Measurements from ENCODE around the gene OR8U1.

The OR8U1 gene

DNA sequence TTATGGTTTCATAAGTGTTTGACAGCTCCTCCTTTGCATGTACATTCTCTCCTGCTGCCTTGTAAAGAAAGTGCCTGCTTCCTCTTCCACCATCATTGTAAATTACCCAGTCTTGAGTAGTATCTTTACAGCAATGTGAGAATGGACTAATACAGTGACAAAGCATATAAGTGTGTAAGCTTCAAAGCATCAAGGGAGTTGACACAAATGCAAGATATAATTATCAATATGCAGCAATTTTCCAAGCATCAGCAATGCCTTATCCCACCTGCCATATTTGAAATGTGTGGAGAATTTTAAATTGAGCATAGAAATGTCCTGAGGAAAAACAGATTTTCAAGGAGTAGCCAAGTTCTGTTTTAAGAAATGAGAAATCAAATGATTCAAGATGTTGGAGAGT is 35.4 kb downstream of the OR8U1 start:
- no peaks in the 10 kb centered on the region for H3K27me3 ChIP-seq (ENCODE audit: insufficient read depth, poor library complexity, severe bottlenecking)
- DNase-seq (ENCODE audit: low read depth in 1 of 2, low spot score in 1 of 2): no peak
- H3K27ac ChIP-seq (replicated peaks): no peak overlapping the region
- TF ChIP-seq, protein P1, sequence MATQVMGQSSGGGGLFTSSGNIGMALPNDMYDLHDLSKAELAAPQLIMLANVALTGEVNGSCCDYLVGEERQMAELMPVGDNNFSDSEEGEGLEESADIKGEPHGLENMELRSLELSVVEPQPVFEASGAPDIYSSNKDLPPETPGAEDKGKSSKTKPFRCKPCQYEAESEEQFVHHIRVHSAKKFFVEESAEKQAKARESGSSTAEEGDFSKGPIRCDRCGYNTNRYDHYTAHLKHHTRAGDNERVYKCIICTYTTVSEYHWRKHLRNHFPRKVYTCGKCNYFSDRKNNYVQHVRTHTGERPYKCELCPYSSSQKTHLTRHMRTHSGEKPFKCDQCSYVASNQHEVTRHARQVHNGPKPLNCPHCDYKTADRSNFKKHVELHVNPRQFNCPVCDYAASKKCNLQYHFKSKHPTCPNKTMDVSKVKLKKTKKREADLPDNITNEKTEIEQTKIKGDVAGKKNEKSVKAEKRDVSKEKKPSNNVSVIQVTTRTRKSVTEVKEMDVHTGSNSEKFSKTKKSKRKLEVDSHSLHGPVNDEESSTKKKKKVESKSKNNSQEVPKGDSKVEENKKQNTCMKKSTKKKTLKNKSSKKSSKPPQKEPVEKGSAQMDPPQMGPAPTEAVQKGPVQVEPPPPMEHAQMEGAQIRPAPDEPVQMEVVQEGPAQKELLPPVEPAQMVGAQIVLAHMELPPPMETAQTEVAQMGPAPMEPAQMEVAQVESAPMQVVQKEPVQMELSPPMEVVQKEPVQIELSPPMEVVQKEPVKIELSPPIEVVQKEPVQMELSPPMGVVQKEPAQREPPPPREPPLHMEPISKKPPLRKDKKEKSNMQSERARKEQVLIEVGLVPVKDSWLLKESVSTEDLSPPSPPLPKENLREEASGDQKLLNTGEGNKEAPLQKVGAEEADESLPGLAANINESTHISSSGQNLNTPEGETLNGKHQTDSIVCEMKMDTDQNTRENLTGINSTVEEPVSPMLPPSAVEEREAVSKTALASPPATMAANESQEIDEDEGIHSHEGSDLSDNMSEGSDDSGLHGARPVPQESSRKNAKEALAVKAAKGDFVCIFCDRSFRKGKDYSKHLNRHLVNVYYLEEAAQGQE (IDR thresholded peaks at IDR 0.05; ENCODE audit: insufficient replicate concordance, low read depth): no peak
- TF ChIP-seq CTCF (IDR thresholded peaks at IDR 0.05; ENCODE audit: insufficient read depth, low read length) (no peak), GABPA (IDR thresholded peaks at IDR 0.05; ENCODE audit: low read depth) (no peak), SPI1 (IDR thresholded peaks at IDR 0.05; ENCODE audit: borderline replicate concordance, low read depth) (no peak), POLR2AphosphoS5 (IDR thresholded peaks at IDR 0.05; ENCODE audit: low read depth) (no peak)
- no peak overlapping the region for H3K4me3 ChIP-seq (replicated peaks; ENCODE audit: insufficient read depth, low read length)

DNA sequence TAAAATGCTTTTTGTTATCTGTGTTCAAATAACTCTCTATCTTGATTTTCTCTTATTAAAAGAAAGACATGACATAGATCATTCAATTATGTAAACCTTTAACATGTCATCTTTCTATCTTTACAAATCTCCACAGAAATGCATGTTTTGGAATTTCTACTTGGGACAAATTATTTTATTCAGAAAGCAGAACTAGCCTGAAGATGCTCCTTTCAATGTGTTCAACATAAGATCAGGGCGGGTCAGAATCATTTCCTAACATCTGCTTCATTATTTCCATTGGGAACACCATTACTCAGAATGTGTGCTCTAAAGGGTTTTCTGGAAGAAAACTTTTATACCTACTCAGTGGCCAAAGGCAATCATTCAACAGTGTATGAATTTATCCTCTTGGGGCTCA is 37.0 kb downstream of the OR8U1 start, which contains the start of gene OR5AL1:
Gene OR5AL1 (plus strand): TSS at position 301 of the 400 bp plus-strand sequence.
- no peak for DNase-seq (ENCODE audit: low read depth in 1 of 2, low spot score in 1 of 2)
- Histone ChIP-seq H3K4me3 (replicated peaks; ENCODE audit: insufficient read depth, low read length) (no peak within 1 kb of the TSS), H3K27me3 (ENCODE audit: insufficient read depth, poor library complexity, severe bottlenecking) (no peaks in the 10 kb centered on the region), H3K27ac (replicated peaks) (no peak within 1 kb of the TSS)
- TF ChIP-seq, protein P1 (IDR thresholded peaks at IDR 0.05; ENCODE audit: insufficient replicate concordance, low read depth): no peak
- TF ChIP-seq GABPA (IDR thresholded peaks at IDR 0.05; ENCODE audit: low read depth) (no peak), CTCF (IDR thresholded peaks at IDR 0.05; ENCODE audit: insufficient read depth, low read length) (no peak), POLR2AphosphoS5 (IDR thresholded peaks at IDR 0.05; ENCODE audit: low read depth) (no peak), SPI1 (IDR thresholded peaks at IDR 0.05; ENCODE audit: borderline replicate concordance, low read depth) (no peak)
